HG03064 (cell line): ENCODE measurements around the gene ABHD16B.
"Not testable (repeated sequence)": the region's sequence is repeated elsewhere in the genome, so short reads cannot be mapped to it uniquely, and the experiment has no call there.

Experiments
- ATAC-seq: cut with Tn5 transposase; IDR thresholded peaks from one replicate; pipeline ENCODE4 v1.9.1; 2021; ENCODE audit warnings: low read depth; ENCODE audit not compliant: unreplicated experiment

The ABHD16B gene

DNA sequence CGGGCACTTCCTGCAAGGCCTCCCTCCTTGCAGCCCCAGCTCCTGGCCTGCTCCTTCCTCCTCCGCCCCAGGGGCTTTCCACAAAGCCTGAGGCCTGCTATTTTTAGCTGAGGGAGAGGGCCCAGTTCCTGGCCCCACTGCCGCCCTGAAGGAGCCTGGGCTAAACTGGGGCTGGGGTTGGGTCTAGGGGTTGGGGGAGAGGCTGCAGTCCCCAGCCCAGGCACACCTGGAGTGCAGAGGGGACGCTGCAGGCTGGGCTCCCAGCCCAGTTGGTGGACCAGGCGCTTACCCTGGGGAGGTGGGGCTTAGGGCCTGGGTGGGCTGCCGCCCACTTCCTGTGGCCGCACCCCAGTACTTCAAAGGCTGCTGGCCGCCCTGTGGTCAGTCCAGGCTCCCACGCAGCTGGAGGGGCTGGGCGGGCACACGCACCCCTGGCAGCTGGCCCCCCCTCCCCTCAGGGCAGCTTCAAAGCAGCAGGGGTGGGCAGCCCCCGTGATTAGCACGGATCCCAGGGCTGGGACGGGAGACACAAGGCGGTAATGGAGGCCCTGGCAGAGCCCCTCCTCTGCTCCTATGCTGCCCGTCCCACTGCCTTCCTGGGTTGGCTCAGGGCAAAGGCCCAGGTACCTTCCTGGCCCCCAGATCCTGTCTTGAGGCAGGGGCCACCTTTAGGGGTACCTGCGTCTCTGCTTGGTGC, 7.1 kb upstream of the ABHD16B start:
- no peak for ATAC-seq

DNA sequence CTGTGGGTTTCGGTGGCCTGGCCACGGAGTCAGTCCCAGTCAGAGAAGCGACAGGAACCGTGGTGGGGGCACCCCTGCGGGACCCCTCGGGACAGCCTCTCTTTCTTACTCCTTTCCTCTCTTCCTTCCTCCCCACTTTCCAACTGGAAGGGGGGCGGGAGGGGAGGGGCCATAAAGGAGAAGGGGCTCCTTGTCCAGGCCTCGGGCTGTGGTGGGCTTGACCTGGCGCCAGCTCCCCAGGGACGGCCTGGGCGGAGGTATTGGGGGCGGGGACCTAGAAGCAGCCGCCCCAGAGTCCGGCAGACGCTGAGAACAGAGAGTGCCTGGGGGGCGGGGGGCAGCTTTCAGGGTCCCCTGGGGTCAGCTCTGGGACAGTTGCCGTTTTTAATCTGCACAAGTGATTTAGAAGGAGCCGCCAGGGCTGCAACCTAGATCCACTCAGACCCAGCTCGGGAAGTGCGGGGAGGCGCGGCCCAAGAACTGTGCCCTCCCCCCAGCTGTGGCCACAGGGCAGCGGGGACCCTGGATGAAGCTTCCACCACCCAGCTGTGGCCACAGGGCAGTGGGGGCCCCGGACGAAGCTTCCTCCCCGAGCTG, 6.4 kb upstream of the ABHD16B start:
- no peak for ATAC-seq

DNA sequence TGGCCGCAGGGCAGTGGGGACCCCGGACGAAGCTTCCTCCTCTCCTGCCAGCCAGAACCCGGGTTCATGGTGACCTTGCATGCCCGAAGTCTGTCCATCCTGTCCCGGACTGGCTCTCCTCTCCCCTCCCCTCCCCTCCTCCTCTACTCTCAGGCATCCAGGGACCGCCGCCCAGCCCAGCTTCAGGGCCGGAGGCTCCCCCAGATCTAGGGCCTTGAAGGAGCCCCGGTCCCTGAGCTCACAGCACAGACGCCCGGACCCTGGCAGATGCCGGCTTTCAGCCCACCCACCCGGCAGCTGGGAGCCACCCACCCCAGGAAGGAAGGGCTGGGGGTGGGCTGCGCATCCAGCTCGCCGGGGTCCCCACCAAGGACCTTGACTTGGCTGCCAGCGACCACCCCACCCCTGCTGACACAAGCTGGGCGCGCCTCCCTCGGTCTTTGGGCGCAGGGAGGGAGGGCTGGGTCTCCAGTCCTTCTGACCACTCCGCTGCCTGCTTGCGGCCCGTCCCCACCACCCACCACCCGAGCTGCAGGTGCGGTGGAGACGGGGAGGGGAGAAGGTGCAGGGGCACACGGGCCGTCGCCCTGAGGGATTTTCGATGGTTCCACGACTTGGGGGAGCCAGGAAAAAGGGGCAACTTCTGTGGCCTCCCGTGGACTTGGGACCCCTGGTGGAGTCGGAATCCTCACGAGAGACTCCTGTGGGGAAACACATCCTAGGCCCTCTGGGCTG, 5.8 kb upstream of the ABHD16B start:
- no peak for ATAC-seq

DNA sequence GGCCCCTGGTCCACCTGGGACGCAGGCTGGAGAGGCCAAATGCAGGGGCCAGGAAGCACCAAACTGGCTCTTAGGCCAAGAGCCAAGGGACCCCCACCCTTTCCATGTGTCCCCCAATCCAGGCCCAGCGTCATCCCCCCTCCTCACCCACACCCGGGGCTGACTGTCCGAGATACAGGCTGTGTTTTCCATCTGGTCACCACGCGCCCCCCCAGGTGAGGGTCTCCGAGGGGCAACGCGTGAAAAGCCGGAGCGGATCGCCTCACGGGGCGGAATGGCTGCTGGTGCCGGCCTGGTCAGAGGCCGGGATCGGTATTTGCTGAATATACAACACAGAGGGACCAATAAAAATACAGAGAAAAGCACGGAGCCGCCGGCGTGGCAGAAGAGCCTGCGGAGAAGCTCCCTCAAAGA, 5.2 kb upstream of the ABHD16B start:
- no peak for ATAC-seq

DNA sequence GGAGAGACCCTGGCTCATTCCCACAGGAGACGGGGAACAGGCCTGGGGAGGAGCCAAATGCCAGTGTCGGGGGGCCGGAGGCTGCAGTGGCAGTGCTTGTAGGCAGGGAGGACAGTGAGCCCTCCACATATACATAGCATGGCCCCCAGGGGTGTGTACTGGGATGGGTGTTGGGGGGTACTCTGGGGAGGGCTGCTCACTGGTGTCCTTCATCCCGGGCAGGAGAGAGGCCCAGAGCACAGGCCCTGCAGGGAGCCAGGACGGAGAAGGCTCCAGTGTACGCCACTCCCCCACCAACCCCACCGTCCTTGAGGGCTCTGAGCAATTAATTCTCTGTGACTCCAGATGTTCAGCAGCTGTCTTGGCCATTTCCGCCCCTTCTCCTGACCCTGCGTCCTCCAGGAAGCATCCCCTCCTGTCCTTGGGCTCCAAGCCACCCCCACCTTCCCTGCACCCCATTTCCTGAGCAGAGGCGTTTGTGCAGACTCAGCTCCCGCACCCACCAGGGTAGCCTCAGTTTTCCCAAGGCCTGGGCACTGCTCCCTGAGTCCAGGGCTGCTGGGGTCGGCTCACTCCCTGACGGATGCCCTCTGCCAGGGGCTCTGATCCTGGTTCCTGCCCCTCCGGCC, 3.4 kb upstream of the ABHD16B start:
- ATAC-seq: no peak

DNA sequence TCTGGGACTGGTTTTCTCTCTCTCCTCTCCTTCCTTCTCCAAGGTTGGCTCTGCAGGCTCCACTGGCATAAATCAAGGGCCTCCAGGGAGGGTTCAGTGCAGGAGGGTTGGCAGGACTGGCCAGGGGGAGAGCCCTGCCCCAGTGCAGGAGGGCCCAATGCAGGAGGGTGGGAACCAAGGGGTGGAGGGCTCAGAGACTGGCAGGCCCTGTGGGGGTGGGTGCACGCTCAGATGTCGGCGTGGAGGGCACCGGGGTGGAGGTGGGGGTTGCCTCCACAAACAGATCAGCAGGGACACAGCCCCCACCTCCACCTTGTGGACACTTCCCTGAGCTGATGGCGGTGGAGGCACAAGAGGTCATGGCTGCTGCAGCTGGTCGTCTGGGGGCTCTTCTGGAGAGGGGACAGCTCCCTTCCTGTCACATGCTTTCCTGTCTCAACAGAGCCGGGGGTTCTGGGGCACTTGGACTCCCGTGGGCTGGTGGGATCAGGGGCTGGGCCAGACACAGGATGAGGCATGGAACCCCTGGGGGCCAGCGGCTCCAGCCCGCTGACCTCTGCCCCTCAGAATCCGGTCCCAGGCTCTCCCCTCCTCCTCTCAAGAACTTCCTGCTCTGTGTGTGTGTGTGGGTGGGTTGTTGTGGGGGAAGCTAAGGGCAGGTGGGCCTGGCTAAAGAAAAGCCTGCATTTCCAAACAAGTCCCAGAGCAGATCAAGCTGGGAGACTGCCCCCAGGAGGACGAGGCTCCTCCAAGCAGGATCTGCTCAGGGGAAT, 2.7 kb upstream of the ABHD16B start:
- ATAC-seq: no peak

DNA sequence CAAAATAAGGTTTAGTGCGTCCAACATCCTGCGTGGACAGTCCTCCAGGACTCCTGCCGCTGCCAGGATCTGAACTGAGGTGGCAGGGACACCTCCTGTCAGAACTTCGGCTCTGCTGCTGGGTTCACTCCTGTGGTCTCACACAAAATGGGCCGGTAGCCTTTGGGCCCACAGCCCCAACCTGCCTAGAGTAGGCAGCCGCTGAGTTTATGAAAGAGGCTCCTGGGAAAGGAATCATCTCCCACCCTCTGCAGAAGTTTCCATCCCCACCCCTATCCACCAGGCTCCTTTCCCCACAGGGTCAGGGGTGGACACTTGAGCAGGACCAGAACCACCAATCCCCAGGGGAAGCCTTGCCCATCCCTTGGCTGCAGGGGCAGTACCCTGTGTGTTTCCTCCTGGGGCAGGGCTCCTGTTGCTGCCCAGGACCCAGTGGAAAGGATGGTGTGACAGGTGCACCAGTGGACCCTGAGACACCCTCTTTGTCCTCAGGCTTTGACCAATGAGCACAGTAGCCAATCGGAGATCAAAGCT, 2.1 kb upstream of the ABHD16B start:
- no peak for ATAC-seq

DNA sequence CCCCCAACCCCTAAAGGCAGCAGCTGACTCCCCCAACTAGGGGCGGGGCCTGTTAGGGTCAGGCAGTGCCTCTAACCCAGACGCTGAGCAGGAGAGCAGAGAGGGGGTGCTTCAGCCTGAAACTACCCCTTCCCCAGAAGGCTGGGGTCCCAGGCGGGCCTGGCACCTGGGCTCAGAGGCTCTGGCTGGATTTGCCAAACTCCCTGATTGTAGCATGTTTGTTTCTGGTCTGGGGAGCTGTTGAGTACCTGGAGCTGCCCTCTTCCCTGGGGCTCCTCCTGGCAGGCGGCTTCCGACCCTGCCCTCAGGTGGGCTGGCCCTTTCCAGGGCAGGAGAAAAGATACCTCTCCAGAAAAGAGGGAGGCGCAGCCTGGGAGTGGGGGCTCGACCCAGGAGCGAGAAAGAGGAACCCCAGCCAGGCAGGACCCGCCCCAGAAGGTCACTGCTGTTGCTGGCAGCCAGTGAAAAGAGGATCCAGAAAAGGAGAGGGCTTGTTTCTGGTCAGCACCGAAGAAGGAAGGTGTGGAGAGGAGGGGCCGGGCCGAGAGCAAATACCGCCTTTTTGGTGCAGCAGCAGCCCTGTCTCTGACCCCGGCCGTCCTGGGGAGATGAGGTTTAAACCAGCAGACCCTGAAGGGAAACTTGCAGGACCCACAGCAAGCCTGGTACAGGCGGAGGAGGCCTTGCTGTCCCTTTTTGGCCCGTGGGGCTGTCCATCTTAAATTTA, 810 bp upstream of the ABHD16B start:
- ATAC-seq: no peak

DNA sequence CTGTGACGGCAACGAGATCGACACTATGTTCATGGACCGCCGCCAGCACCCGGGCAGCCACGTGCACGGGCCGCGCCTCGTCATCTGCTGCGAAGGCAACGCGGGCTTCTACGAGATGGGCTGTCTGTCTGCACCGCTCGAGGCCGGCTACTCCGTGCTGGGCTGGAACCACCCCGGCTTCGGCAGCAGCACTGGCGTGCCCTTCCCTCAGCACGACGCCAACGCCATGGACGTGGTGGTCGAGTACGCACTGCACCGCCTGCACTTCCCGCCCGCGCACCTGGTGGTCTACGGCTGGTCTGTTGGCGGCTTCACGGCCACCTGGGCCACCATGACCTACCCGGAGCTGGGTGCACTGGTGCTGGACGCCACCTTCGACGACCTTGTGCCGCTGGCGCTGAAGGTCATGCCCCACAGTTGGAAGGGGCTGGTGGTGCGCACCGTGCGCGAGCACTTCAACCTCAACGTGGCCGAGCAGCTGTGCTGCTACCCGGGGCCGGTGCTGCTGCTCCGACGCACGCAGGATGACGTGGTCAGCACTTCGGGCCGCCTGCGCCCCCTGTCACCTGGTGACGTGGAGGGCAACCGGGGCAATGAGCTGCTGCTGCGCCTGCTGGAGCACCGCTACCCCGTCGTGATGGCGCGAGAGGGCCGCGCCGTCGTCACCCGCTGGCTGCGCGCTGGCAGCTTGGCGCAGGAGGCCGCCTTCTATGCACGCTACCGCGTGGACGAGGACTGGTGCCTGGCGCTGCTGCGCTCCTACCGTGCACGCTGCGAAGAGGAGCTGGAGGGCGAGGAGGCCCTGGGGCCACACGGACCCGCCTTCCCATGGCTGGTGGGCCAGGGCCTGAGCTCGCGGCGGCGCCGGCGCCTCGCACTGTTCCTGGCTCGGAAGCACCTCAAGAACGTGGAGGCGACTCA, 943 bp downstream of the ABHD16B start:
- no peak for ATAC-seq

DNA sequence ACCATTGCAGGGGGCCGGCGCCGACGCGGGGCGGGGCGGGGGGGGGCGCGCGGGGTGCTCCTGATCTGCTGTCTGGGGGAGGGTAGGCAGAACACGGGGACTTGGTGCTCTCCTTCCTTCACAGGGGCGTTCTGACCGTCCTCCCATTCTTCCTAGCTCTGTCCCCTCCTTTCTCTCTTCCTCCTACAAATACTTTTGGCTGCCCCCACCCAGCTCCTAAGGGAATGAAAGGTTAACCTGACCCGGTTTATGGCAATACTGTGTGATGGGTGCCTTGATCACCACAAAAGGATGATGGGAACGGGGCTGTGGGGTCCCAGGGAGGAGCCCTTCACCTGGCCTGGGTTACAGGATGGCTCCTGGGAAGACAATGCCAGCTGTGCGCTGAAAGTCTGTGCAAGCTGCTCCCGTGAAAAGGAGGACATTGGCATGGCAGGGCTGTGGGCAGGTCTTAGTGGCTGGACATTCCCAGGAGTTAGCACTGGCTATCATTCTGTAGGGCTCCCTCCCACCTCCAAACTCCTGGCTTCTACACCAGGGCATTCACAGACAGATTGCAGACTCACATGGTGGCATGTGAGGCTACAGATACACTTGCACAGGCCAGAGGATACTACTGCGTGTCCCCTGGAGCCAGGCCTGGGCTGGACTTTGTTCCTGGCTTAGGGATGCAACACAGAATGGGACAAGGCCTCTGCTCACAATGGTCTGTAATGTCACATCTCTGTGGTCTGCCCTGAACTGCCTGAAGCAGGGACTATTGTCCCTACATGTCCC, 1.9 kb downstream of the ABHD16B start:
- ATAC-seq: no peak

DNA sequence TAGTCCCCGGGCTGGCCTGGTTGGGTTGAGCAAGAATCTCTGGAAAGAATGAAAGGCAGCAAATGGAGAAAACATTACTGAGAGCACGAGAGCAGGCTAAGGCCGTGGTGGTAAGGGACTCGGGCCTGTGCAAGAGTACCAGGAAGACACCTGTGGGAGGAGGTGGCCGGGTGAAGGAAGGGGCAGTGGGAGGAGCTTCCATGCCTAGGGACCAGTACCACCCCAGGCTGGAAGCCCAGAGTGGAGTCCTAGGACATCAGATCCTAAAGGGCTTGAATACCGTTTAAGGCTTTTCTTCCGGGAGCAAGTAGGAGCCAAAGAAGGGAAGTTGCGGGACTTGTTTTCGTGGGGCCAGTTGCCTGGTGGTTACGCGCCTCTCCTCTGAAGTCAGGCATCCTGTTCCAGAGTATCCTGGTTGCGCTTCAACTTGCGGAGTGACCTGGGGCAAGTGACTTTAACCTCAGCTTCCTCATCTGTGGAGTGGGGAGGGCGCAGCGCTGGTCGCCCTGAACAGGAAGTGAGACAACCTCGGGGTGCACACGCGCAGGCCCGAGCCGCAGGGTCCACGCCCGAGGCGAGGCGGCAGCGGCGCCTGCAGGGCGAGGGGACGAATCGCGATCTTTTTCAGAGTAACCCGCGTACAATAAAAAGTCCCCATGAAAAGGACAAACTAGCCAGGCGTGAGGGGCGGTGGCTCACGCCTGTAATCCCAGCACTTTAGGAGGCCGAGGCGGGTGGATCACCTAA, 2.7 kb downstream of the ABHD16B start:
- ATAC-seq: peak; percentile 53

DNA sequence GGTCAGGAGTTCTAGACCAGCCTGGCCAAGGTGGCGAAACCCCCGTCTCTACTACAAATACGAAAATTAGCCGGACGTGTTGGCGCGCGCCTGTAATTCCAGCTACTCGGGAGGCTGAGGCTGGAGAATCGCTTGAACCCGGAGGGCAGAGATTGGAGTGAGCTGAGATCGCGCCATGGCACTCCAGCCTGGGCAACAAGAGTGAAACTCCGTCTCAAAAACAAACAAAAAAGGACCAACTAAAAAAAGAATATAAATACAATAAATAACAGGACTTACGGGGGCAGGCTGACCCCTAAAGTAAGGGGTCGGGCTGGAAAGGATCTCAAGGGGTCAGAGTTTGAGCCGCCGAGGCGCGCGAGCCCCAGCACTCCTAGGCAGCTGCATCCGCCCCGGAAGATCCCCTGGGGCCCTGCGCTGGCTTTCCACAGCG, 3.3 kb downstream of the ABHD16B start:
- no peak for ATAC-seq

DNA sequence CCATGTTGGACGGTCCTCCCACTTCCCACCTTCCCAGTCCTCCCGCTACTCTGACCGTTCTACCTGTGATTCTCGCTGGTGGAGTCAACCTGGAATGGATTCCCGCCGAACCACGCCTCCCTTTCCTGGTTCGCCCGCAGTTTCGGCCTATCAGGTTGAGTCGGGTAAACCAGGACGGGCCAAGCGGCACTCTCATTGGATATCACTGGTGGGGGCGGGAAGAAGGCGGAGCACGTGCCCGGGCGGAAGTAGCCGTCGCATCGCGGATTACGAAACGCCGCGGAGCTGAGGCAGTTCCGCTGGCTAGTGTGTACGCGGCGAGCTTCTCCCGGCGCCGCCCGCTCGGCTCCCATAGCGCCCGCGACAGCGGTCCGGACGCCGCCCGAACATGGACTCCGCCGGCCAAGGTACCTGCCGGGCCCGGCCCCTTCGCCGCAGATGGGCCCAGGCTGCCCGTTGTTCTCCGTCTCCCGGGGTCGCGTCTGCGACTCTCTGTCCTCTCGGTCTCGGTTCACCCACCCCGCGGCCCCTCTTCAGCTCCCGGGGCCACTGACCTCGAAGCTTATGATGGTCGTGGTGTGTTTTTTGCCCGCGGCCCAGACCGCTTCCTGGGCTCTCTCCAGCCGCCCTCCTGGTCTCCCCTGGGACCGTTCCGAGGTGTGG, 3.8 kb downstream of the ABHD16B start, which contains the start of gene TPD52L2:
Gene TPD52L2 (plus strand): TSS at position 293 of the 663 bp plus-strand sequence. CDS start 96 bp downstream, at position 389.
- peak; percentile 49 for ATAC-seq

DNA sequence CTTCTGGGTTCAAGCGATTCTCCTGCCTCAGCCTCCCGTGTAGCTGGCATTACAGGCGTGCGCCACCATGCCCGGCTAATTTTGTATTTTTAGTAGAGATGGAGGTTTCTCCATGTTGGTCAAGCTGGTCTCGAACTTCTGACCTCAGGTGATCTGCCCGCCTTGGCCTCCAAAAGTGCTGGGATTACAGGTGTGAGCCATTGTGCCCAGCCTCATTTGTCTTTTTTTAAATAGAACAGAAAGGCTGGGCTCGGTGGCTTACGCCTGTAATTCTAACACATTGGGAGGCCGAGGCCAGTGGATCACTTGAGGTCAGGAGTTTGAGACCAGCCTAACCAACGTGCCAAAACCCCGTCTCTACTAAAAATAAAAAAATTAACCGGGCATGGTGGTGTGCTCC, 5.7 kb downstream of the ABHD16B start:
- ATAC-seq: not testable (repeated sequence)

DNA sequence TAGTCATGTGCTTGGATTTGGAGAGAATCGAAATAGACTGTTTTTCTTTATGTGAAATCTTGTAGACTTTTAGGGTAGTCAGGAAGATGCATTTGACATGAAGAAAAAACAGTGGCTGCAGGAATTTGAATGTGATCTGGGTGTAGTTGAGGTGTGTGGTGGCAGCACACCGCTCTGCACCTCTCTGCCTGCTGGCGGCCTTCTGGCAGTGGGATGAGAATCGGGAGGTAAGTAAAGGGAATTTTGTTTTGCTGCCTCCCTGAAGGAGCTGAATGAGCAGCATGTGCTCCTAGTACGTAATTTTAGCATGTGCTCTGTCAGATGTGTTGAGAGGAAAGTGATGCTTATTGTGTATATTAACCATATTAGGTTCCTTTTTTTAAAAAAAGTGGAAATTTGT, 7.0 kb downstream of the ABHD16B start:
- ATAC-seq: no peak

DNA sequence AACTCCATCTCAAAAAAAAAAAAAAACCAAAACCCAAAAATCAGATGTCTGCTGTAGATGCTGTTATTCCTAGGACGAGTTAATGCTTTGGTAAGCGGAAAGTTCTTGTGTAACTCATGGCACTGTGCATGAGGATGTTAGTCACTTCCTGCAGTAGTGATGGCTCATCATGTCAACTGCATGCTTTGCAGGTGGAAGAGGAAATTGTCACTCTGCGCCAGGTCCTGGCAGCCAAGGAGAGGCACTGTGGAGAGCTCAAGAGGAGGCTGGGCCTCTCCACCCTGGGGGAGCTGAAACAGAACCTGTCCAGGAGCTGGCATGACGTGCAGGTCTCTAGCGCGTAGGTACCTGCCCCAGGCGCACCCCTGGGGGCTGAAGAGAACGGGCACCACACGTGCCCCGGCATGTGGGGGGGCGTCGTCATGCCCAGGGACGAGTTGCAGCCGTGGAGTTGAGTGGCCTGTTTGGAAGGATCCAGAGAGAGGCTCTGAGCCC, 12.2 kb downstream of the ABHD16B start:
- ATAC-seq: no peak
